ENCODE measurements around the gene SSB. TPM values are rescaled to one million over a fixed set of nuclear protein-coding genes. Genes with fewer than 3 reads are reported as not detected.

SSB gene
- total and polyA plus RNA-seq, 2 donors (not counting 1 experiment from before 2014, with no cell fraction given), result 17.7 to 81.3 TPM

DNA sequence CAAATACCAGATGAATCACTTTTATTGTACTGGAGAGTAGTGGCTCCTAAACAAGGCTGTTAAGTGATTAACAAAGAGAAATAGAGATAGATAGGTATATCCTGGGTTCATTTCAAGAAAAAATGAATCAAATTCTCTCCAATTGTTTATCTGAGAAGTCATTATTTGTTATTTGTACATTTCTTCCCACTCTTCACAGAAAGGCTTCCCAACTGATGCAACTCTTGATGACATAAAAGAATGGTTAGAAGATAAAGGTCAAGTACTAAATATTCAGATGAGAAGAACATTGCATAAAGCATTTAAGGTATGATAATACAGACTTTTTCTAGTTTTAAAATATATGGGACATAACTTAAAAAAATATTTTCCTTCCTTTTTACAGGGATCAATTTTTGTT lies 7.9 kb downstream of the SSB start:
- DNase-seq, result no peak
- Mint-ChIP-seq H3K27me3 (no peaks in the 10 kb centered on the region), H3K4me1 (peaks cover 8% of the 10 kb centered on the region), H3K4me3 (no peak overlapping the region), H3K9me3 (ENCODE audit: insufficient read depth) (no peaks in the 10 kb centered on the region), H3K27ac (no peak overlapping the region)
- no peak for ATAC-seq (ENCODE audit: low read depth)
- intact Hi-C loops (cut with micrococcal nuclease), result no loop called here
- H4K20me1 ChIP-seq (ENCODE audit: control insufficient read depth, insufficient read depth, low read length, poor library complexity, severe bottlenecking), result no peaks in the 10 kb centered on the region
- no peak overlapping the region for H3K4me2 ChIP-seq (replicated peaks; ENCODE audit: low read depth, low read length, poor library complexity, severe bottlenecking)
- TF ChIP-seq, protein P1, sequence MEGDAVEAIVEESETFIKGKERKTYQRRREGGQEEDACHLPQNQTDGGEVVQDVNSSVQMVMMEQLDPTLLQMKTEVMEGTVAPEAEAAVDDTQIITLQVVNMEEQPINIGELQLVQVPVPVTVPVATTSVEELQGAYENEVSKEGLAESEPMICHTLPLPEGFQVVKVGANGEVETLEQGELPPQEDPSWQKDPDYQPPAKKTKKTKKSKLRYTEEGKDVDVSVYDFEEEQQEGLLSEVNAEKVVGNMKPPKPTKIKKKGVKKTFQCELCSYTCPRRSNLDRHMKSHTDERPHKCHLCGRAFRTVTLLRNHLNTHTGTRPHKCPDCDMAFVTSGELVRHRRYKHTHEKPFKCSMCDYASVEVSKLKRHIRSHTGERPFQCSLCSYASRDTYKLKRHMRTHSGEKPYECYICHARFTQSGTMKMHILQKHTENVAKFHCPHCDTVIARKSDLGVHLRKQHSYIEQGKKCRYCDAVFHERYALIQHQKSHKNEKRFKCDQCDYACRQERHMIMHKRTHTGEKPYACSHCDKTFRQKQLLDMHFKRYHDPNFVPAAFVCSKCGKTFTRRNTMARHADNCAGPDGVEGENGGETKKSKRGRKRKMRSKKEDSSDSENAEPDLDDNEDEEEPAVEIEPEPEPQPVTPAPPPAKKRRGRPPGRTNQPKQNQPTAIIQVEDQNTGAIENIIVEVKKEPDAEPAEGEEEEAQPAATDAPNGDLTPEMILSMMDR (IDR thresholded peaks at IDR 0.05), result no peak
- TF ChIP-seq EZH2 (IDR thresholded peaks at IDR 0.05; ENCODE audit: borderline replicate concordance, insufficient read depth, low read depth, low read length, poor library complexity, severe bottlenecking), result no peak
- POLR2A ChIA-PET, result no interaction called here
- CTCF ChIA-PET, result interaction anchor here (1.0 kb wide), 1 partner anchor 18 kb away, joined by 3 read pairs; no protein-coding TSS in a partner anchor
- H3K4me3 ChIP-seq (ENCODE audit: control extremely low read depth in 1 of 5, extremely low read depth in 1 of 5, insufficient read depth in 1 of 5, low read depth in 2 of 5, low read length in 4 of 5), result no peak overlapping the region
- no peak overlapping the region for H2AFZ ChIP-seq (ENCODE audit: insufficient read depth, low read depth, low read length, poor library complexity, severe bottlenecking)
- H3K36me3 ChIP-seq (replicated peaks in 1 of 2; ENCODE audit: control extremely low read depth in 1 of 2, control insufficient read depth in 1 of 2, extremely low read depth in 1 of 2, insufficient read depth in 2 of 2, low read length in 1 of 2), result peaks cover 0 to 58% of the 10 kb centered on the region in 2 experiments
- no peaks in the 10 kb centered on the region for H3K27me3 ChIP-seq (replicated peaks in 1 of 4; ENCODE audit: control extremely low read depth in 1 of 4, control insufficient read depth in 3 of 4, insufficient read depth in 4 of 4, low read length in 3 of 4)
- H3K9ac ChIP-seq (ENCODE audit: low read length), result no peak overlapping the region
- peaks cover 20% of the 10 kb centered on the region for H3K79me2 ChIP-seq (ENCODE audit: control insufficient read depth, insufficient read depth, low read length)
- no peak overlapping the region for H3K27ac ChIP-seq (ENCODE audit: low read length in 2 of 2)
- no peaks in the 10 kb centered on the region for H3K9me3 ChIP-seq (ENCODE audit: control extremely low read depth in 1 of 3, control insufficient read depth in 2 of 3, insufficient read depth in 1 of 3, low read length in 2 of 3)
- no peaks in the 10 kb centered on the region for H3K4me1 ChIP-seq (ENCODE audit: control insufficient read depth in 2 of 2, insufficient read depth in 2 of 2, low read length in 2 of 2)

DNA sequence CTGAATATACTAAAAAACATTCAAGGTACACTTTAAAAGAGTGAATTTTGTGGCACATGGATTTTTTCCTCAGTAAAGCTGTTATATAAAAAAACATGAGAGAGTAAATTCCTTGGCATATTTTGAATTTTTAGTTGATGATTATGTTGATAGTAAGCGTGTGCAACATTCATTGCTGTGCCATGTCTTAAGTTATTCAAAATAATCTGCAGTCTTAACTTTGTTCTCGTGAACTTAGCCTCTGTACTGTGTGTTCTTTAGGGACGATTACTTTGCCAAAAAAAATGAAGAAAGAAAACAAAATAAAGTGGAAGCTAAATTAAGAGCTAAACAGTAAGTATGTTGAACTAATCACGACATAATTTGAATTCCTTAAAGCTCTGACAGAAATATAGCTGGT lies 9.6 kb downstream of the SSB start:
- ChIA-PET CTCF (interaction anchor here (1.3 kb wide), 1 partner anchor 15 kb away, joined by 3 read pairs; no protein-coding TSS in a partner anchor), POLR2A (interaction anchor here (1.1 kb wide), 1 partner anchor 9 kb away, joined by 3 read pairs; the partner anchor contains the start of gene SSB)
- Mint-ChIP-seq H3K27ac (no peak overlapping the region), H3K9me3 (ENCODE audit: insufficient read depth) (no peaks in the 10 kb centered on the region), H3K4me3 (no peak overlapping the region), H3K27me3 (no peaks in the 10 kb centered on the region), H3K4me1 (no peaks in the 10 kb centered on the region)
- H3K4me2 ChIP-seq (replicated peaks; ENCODE audit: low read depth, low read length, poor library complexity, severe bottlenecking), result no peak overlapping the region
- ATAC-seq (ENCODE audit: low read depth) (no peak), DNase-seq (no peak)
- H3K9ac ChIP-seq (ENCODE audit: low read length), result no peak overlapping the region
- WGBS (ENCODE audit: insufficient coverage), result 100% methylated on average over 1 of the region's 4 CpGs
- no peaks in the 10 kb centered on the region for H3K9me3 ChIP-seq (ENCODE audit: control extremely low read depth in 1 of 3, control insufficient read depth in 2 of 3, insufficient read depth in 1 of 3, low read length in 2 of 3)
- H2AFZ ChIP-seq (ENCODE audit: insufficient read depth, low read depth, low read length, poor library complexity, severe bottlenecking), result no peak overlapping the region
- no peak overlapping the region for H3K27ac ChIP-seq (ENCODE audit: low read length in 2 of 2)
- H3K36me3 ChIP-seq (replicated peaks in 1 of 2; ENCODE audit: control extremely low read depth in 1 of 2, control insufficient read depth in 1 of 2, extremely low read depth in 1 of 2, insufficient read depth in 2 of 2, low read length in 1 of 2), result peaks cover 0 to 66% of the 10 kb centered on the region in 2 experiments
- TF ChIP-seq, protein P1 (IDR thresholded peaks at IDR 0.05), result no peak
- TF ChIP-seq EZH2 (IDR thresholded peaks at IDR 0.05; ENCODE audit: borderline replicate concordance, insufficient read depth, low read depth, low read length, poor library complexity, severe bottlenecking), result no peak
- no peaks in the 10 kb centered on the region for H4K20me1 ChIP-seq (ENCODE audit: control insufficient read depth, insufficient read depth, low read length, poor library complexity, severe bottlenecking)
- intact Hi-C loops (cut with micrococcal nuclease), result no loop called here
- H3K4me1 ChIP-seq (ENCODE audit: control insufficient read depth in 2 of 2, insufficient read depth in 2 of 2, low read length in 2 of 2), result no peaks in the 10 kb centered on the region
- H3K79me2 ChIP-seq (ENCODE audit: control insufficient read depth, insufficient read depth, low read length), result peaks cover 13% of the 10 kb centered on the region
- no peak overlapping the region for H3K4me3 ChIP-seq (ENCODE audit: control extremely low read depth in 1 of 5, extremely low read depth in 1 of 5, insufficient read depth in 1 of 5, low read depth in 2 of 5, low read length in 4 of 5)
- H3K27me3 ChIP-seq (replicated peaks in 1 of 4; ENCODE audit: control extremely low read depth in 1 of 4, control insufficient read depth in 3 of 4, insufficient read depth in 4 of 4, low read length in 3 of 4), result no peaks in the 10 kb centered on the region

Measured in B cell (primary cell).